Measurements from ENCODE around the gene MLLT6.

The MLLT6 gene

DNA sequence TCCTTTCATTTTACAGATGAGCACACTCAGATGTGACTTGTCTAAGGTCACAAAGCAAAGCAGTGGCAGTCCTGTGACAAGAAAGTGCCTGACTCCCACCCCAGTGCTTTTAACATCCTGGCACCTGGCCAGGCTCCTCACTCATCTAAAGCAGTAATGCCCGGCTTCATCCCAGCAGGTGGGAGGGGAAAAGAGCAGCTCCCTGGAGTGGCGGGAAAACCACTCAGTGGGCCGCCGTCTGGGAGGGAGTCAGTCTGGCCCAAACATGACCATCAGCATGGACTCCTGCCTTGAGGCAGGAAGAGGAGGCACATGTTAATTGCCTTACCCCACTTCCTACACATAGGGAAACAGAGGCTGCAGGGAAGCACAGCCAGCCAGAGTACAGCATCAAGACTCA is 40.5 kb downstream of the MLLT6 start:
- DNase-seq, result peak; percentile 74 to 89

GRCh38 chr17:38746004-38746848 is 41.2 kb downstream of the MLLT6 start:
- no peak for DNase-seq

GRCh38 chr17:38746849-38747462 is 41.9 kb downstream of the MLLT6 start:
- DNase-seq, result no peak

GRCh38 chr17:38747463-38748148 is 42.5 kb downstream of the MLLT6 start:
- peak; percentile 28 to 69 for DNase-seq

DNA sequence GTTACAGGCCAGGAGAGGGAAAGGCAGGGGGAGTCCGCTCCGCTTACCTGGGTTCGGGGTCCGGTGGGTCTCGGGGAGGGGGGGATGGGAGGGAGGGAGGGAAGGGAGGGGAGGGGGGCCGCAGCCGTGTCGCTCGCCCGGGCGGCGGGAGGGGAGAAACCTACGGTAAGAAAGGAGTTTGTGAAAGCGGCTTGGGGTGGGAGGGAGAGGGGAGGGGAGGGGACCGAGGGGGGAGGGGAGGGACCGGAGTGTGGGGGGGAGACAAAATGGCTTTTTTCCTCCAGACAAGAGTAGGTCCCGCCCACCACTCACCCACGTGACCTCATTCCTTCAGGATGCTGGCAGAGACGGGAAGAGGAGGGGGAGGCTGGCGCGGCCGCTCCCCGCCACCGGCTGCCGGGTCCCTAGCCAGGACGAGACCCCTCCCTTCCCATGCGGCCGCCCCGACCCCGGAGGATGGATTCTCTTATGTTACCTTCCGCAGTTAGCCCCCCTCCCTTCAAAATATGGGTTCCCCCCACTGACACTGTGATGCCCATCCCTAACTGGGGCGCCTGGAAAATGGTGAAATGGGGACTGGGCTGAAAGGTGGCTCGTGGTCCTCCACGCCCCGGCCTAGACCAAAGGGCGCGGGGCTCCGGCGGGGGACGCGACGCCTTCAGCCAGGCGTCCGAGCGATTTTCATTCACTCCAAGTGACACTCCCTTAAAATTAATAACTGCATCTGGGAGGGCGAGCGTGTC is 43.2 kb downstream of the MLLT6 start, which contains the start of gene PCGF2:
PCGF2 (minus strand) TSS at position 188 of the 743 bp plus-strand sequence. CDS start 7,934 bp downstream, outside the sequence.
- peak; percentile 96 to 97 for DNase-seq

GRCh38 chr17:38748892-38749222 is 43.8 kb downstream of the MLLT6 start:
- no peak for DNase-seq

DNA sequence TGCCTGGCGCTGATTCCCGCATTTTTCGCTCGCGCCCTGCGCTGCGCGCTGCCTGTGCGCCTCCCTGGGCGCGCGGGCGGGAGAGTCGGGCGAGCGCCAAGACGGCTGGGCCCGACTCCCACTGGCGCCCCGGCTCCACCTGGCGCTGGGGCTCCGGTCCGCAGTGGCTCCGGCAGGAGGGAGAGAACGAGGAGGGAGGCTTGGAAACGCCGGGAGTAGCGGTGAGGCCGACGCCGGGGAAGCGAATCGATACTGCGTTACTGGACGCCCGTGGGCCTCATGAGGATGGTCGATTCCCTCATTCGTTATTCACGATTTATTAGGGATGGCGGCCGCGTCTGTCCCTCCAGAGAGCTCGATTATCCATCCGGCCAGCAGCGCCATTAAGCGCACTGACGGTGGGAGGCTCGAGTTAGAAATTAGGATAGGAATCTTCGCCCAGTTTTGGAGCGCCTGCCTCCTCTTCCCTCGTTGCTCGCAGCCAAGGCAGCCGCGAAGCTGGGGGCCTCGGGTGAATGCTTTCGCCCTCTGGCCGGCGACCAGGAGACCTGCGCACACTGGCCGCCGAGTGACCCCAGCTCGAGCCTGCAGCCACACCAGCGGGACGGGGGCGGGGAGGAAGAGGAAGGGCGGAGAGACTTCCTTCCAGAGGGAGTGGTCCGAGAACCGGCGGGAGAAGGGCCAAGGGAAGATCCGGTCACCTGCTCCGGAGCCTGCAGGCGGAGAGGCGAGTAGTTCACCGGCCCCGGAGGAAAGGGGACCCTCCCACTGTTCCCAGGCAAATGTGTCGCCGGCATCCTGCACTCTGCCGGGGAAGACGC is 44.4 kb downstream of the MLLT6 start:
- DNase-seq, result peak; percentile 73 to 79

DNA sequence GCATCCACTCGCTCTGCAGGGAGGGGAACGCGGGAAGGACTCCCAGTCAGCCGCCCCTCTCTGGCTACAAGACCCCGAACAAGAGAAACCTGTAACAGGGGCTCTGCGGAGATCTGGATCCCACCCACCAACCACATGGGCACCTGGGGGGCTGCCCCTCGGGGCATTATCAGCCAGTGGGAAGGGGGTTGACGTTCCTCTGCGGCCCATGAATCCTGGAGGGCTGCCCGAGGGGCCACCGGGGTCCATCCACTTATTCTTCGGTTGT is 44.9 kb downstream of the MLLT6 start:
- DNase-seq, result no peak

- peak in 1 of 2 experiments; percentile 51 for DNase-seq
Observed at GRCh38 chr17:38750312-38751121, 45.4 kb downstream of the MLLT6 start.

DNA sequence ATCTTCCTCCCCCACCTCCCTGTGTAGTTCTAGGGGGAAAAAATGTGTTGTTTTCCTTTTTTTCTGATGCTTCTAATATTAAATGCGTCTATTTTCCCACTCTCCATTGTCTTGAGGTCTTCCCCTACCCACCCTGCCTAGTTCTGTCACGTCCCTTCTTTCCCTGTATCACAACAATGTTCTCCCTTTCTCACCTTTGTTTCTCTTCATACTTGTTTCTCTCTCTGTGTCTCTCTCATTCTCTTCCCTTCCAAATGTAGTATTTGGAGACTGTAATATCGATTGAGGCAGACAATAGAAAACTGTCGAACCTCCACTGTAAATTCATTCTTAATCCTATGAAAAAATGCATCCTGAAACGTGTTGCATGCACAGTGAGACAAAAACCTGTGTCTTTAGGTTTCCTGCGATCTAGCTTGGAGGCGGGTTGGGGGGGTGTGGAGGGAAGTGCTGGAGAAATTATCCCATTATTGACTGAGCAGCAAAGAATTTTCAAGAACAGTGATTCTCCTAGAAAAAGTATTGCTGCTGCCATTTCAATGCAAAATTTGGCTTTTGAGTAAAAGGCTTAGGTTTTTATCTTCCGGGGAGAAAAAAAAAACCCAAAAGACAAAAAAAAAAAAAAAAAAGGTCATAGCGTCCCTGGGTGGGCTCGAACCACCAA is 46.2 kb downstream of the MLLT6 start:
- peak in 1 of 2 experiments; percentile 70 for DNase-seq

DNA sequence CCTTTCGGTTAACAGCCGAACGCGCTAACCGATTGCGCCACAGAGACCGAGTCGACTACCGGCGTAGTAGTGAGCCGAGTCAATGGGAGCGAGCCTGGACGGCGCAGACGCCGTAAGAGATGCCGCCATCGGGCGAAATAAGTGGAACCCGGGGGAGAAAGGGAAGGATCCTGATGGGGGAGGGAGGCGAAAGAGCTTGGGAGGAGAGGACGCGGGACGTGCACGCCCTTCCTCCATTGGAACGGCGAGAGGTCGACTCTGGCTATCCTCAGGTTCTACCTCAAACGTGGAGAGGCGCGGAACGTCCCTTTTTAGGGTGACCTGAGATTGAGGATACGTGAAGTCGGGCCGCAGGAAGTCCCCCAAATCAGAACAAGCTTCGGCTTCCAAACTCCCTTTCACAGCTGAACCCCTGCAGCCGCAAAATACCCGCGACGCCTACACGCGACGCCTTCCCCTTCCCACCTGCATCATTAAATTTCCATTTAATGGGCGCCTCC is 46.8 kb downstream of the MLLT6 start:
- DNase-seq, result peak; percentile 76 to 89

DNA sequence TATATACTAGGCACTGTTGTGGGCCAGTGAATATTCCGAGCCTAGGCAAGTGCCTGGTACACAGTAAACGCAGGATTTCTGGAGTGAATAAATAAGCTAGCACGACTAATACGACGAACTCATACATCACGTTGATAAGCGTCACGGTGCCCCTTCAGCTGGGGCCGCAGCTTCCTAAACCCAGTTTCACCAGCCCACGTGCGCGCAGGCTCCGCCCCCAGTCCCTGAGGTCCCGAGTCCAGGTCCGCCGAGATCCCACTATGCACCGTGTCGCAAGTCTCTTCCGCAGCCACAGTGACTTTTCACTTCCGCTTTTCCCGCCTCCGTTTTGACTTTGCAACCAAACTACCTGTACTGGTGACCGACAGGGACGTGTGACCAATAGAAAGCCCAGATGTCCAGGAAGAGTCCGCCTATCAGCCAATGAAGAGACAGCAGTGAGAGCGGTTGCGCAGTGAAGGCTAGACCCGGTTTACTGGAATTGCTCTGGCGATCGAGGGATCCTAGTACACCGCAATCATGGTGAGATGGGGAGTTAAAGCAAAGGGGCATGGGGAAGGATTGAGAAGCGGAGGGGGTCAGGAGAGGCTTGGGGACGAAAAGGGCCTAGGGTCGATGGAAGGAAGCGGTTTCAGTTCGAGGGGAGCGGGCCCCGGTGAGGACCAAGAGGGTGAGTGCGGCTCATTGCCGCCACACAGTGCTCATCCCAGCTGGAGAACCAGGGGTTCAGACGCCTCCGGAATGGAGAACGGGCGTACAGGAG is 47.4 kb downstream of the MLLT6 start, which contains the start of gene PSMB3:
PSMB3 (plus strand) TSS at position 434 of the 763 bp plus-strand sequence; CDS start at position 520, 86 bp downstream.
- DNase-seq, result peak; percentile 99 to 100

- DNase-seq, result no peak
Observed at GRCh38 chr17:38753071-38753506, 48.0 kb downstream of the MLLT6 start.

- DNase-seq, result peak in 1 of 2 experiments; percentile 62
Observed at GRCh38 chr17:38761612-38762011, 56.5 kb downstream of the MLLT6 start.

DNA sequence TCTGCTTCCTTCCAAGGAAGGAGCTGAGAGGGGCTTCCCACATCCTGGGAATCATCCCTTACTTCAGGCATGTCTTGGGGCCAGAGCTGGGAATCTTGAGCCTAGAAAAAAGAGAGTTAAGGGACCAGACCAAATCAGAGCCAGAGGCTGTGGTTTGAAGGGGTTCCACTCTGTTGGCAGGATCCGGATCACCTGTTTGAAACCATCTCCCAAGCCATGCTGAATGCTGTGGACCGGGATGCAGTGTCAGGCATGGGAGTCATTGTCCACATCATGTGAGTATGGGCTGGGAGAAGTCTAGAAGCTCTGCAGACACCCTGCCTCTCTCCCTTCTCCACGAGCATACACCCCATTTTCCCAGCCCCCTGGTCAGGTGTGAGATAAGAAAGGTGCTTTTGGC is 57.2 kb downstream of the MLLT6 start:
- DNase-seq, result no peak

- DNase-seq, result no peak
Observed at GRCh38 chr17:38766341-38766740, 61.3 kb downstream of the MLLT6 start.

DNA sequence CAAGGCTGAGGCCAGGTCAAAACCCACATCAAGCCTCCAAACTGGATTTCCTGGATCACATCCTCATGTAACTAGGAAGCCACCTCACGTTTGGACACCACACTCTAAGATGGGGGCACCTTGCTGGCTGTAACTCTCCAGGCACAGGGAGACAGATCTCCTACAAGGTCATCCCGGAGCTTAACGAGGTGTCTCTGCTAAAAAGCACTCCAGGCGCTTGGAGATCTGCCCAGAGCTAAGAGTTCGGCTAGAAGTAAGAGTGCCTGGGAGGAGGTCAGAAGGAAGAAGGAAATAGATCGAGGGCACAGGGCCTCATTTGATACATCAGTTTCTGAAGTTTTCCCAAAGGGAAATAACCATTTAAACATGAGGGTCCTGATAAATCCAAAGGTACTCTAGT is 63.3 kb downstream of the MLLT6 start:
- DNase-seq, result no peak

GRCh38 chr17:38773258-38773657 is 68.2 kb downstream of the MLLT6 start:
- DNase-seq, result no peak

- no peak for DNase-seq
Observed at GRCh38 chr17:38777641-38778250, 72.7 kb downstream of the MLLT6 start.
